Stomach (tissue), 4 donors: Measurements from ENCODE around the gene ZNF595.
"Not testable (repeated sequence)": the region's sequence is repeated elsewhere in the genome, so short reads cannot be mapped to it uniquely, and the experiment has no call there.

ENCODE experiments used
- EP300 ChIP-seq: sonication (generic); formaldehyde crosslinking; IDR thresholded peaks from one replicate; pipeline ENCODE4 v1.6.1; 2017; ENCODE audit warnings: antibody characterized with exemption
- POLR2A ChIP-seq, 4 donors: fragments of 450-650 bp; IDR thresholded peaks; one replicate each; pipeline ENCODE4 v1.6.1; 2016; ENCODE audit warnings: antibody characterized with exemption in 4 of 4, control low read depth in 2 of 4, mild to moderate bottlenecking in 1 of 4, moderate library complexity in 1 of 4
- POLR2AphosphoS5 ChIP-seq, 3 donors: sonication (generic); formaldehyde crosslinking; IDR thresholded peaks; one replicate each; pipeline ENCODE4 v1.6.1; 2016; ENCODE audit warnings: antibody characterized with exemption in 3 of 3
- TF ChIP-seq, protein P1 (sequence below), 7 experiments: fragments of 450-650 bp in 4 of 7; fragments of 200-600 bp in 3 of 7; sonication (generic) in 3 of 7; IDR thresholded peaks; one replicate each; pipeline ENCODE4 v1.5.1; 2016 to 2019; ENCODE audit warnings: antibody characterized with exemption in 7 of 7, control low read depth in 2 of 7, mild to moderate bottlenecking in 1 of 7

DNA sequence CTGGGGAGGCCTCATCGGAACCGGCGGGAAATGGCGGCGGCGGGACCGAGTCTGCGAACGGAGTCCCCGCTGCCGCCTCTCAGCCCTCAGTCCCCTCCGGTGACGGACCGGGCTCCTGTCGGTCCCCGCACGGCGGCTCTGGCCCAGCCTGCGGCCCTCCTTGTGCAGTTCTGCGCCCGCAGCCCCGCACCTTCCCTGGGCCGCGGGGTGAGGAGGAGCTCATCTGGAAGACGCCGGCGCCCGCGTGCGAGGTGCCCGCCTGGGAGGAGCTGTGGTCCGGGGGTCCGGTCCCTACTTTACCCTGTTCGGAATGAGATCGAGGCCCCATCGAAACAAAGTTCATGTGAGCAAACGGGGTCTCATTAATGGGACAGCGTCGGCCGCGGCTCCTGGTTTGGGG, 400 bp downstream of the ZNF595 start:
- TF ChIP-seq, protein P1, sequence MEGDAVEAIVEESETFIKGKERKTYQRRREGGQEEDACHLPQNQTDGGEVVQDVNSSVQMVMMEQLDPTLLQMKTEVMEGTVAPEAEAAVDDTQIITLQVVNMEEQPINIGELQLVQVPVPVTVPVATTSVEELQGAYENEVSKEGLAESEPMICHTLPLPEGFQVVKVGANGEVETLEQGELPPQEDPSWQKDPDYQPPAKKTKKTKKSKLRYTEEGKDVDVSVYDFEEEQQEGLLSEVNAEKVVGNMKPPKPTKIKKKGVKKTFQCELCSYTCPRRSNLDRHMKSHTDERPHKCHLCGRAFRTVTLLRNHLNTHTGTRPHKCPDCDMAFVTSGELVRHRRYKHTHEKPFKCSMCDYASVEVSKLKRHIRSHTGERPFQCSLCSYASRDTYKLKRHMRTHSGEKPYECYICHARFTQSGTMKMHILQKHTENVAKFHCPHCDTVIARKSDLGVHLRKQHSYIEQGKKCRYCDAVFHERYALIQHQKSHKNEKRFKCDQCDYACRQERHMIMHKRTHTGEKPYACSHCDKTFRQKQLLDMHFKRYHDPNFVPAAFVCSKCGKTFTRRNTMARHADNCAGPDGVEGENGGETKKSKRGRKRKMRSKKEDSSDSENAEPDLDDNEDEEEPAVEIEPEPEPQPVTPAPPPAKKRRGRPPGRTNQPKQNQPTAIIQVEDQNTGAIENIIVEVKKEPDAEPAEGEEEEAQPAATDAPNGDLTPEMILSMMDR (IDR thresholded peaks at IDR 0.05): not testable (repeated sequence)
- not testable (repeated sequence) for TF ChIP-seq POLR2A (IDR thresholded peaks at IDR 0.05); EP300; POLR2AphosphoS5 (IDR thresholded peaks at IDR 0.05)
